ENCODE data around the gene MGAT4B. TPM values are rescaled to one million over a fixed set of nuclear protein-coding genes. Genes with fewer than 3 reads are reported as not detected.

MGAT4B gene
- total RNA-seq, 1 experiment from 2014 or later = 148 TPM

DNA sequence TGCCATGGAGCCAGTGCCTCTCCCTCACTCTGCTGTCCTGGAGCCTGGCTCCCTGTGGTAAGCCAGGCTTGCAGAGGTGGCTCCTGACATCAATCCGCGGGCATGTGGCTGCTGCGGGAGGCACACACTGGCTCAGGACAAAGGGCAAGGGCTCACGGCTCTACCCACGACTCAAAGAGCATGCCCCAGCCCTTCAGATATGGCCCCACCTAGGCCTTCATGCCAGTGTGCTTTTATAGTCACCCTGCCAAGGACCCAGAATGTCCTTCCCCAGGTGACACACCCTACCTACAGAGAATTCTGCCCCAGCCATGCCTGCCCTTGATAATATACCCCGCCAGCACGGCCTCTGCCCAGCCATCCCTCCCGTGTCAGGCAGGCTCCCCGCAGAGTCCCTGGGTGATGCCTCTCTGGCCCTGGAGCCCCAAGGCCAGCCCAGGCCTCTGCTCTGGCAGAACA, 1.6 kb downstream of the MGAT4B start:
- POLR2A ChIA-PET = interaction anchor here (1.7 kb wide), 1 partner anchor 16 kb away, joined by 4 read pairs; the partner anchor contains the start of gene SQSTM1
- Histone ChIP-seq H3K9ac (ENCODE audit: low read length) (peak overlapping the region; percentile 88), H3K4me2 (ENCODE audit: low read length) (peak overlapping the region; percentile 99), H3K27me3 (ENCODE audit: insufficient read depth, low read length) (no peaks in the 10 kb centered on the region), H4K20me1 (ENCODE audit: insufficient read depth) (no peaks in the 10 kb centered on the region), H3K79me2 (ENCODE audit: insufficient read depth, low read length) (peaks cover 50% of the 10 kb centered on the region), H3K9me2 (ENCODE audit: insufficient read depth) (no peaks in the 10 kb centered on the region), H3K36me3 (ENCODE audit: control insufficient read depth in 1 of 2, insufficient read depth in 2 of 2, low read length in 2 of 2) (peaks cover under 1 to 2% of the 10 kb centered on the region in 2 experiments; a peak in 1 of 4 replicates), H2AFZ (ENCODE audit: low read depth, low read length, poor library complexity, severe bottlenecking) (no peak overlapping the region), H3K27ac (ENCODE audit: low read depth, low read length) (peak overlapping the region; percentile 99), H3K4me1 (ENCODE audit: control insufficient read depth in 1 of 2, insufficient read depth in 2 of 2, low read length in 2 of 2) (peaks cover 38 to 49% of the 10 kb centered on the region in 2 experiments), H3K9me3 (ENCODE audit: control insufficient read depth in 1 of 2, insufficient read depth in 1 of 2, low read depth in 1 of 2, low read length in 2 of 2) (no peaks in the 10 kb centered on the region), H3K4me3 (replicated peaks in 1 of 2; ENCODE audit: low read depth in 1 of 2, low read length in 2 of 2) (peak overlapping the region; percentile 68 to 92)
- RAD21 ChIA-PET (ENCODE audit: low non-redundant PET in 1 of 2, low total read pairs in 2 of 2, uncharacterized antibody in 2 of 2, unreplicated experiment in 2 of 2) = no interaction called here
- CTCF ChIA-PET = no interaction called here
- BruUV-seq (replicated peaks) = TSS peak; percentile 53
- intact Hi-C loops (cut with micrococcal nuclease) = no loop called here
- ATAC-seq (no peak), DNase-seq (ENCODE audit: low read depth, low spot score) (no peak)
- no peak for TF ChIP-seq POLR2AphosphoS5 (IDR thresholded peaks at IDR 0.05; ENCODE audit: low read depth, low read length)
- no peak for TF ChIP-seq SIN3A (IDR thresholded peaks at IDR 0.05; ENCODE audit: low read depth)
- TF ChIP-seq, protein P1, sequence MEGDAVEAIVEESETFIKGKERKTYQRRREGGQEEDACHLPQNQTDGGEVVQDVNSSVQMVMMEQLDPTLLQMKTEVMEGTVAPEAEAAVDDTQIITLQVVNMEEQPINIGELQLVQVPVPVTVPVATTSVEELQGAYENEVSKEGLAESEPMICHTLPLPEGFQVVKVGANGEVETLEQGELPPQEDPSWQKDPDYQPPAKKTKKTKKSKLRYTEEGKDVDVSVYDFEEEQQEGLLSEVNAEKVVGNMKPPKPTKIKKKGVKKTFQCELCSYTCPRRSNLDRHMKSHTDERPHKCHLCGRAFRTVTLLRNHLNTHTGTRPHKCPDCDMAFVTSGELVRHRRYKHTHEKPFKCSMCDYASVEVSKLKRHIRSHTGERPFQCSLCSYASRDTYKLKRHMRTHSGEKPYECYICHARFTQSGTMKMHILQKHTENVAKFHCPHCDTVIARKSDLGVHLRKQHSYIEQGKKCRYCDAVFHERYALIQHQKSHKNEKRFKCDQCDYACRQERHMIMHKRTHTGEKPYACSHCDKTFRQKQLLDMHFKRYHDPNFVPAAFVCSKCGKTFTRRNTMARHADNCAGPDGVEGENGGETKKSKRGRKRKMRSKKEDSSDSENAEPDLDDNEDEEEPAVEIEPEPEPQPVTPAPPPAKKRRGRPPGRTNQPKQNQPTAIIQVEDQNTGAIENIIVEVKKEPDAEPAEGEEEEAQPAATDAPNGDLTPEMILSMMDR (IDR thresholded peaks at IDR 0.05 in 2 of 3, conservative IDR thresholded peaks at IDR 0.05 in 1 of 3; ENCODE audit: borderline replicate concordance in 1 of 3, insufficient read depth in 1 of 3, low read depth in 2 of 3, low read length in 2 of 3) = no peak
- no peak for TF ChIP-seq TCF7L2 (IDR thresholded peaks at IDR 0.05; ENCODE audit: borderline replicate concordance, extremely low read depth, insufficient read depth, insufficient read length)
- TF ChIP-seq ZBTB33 (IDR thresholded peaks at IDR 0.05; ENCODE audit: extremely low read depth, insufficient replicate concordance, low read length) = no peak
- TF ChIP-seq, protein P2, sequence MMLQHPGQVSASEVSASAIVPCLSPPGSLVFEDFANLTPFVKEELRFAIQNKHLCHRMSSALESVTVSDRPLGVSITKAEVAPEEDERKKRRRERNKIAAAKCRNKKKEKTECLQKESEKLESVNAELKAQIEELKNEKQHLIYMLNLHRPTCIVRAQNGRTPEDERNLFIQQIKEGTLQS (IDR thresholded peaks at IDR 0.05) = no peak
- TF ChIP-seq CEBPB (IDR thresholded peaks at IDR 0.05; ENCODE audit: low read depth) = no peak
- TF ChIP-seq ZNF274 (IDR thresholded peaks at IDR 0.05; ENCODE audit: low read depth, low read length) = no peak
- TF ChIP-seq ELF1 (IDR thresholded peaks at IDR 0.05; ENCODE audit: borderline replicate concordance, low read depth) = no peak
- TF ChIP-seq POLR2A (IDR thresholded peaks at IDR 0.05; ENCODE audit: borderline replicate concordance, extremely low read depth, insufficient read depth, insufficient read length) = no peak
- no peak for TF ChIP-seq EZH2phosphoT487 (IDR thresholded peaks at IDR 0.05; ENCODE audit: borderline replicate concordance)
- no peak for TF ChIP-seq CBX3 (IDR thresholded peaks at IDR 0.05; ENCODE audit: low read depth)
- no peak for TF ChIP-seq ZFX (IDR thresholded peaks at IDR 0.05)
- TF ChIP-seq EZH2 (IDR thresholded peaks at IDR 0.05) = no peak
- no peak for TF ChIP-seq MAX (IDR thresholded peaks at IDR 0.05)
- TF ChIP-seq SP1 (IDR thresholded peaks at IDR 0.05; ENCODE audit: low read depth) = no peak
- no peak for TF ChIP-seq RAD21 (IDR thresholded peaks at IDR 0.05; ENCODE audit: low read depth)
- TF ChIP-seq FOSL1 (IDR thresholded peaks at IDR 0.05; ENCODE audit: low read depth) = no peak

Measured in HCT116 (cell line).